Prostate gland (tissue), 2 donors: ENCODE data around the gene BUB3. TPM values are rescaled to one million over a fixed set of nuclear protein-coding genes. Genes with fewer than 3 reads are reported as not detected.

Source experiments
- DNase-seq: peaks from one replicate; pipeline ENCODE4 v3.0.0-alpha.2; 2019; ENCODE audit warnings: low spot score
- H3K27ac ChIP-seq, 2 donors: fragments of 200-600 bp; sonication (generic); 2 replicates each; pipeline ENCODE4 v1.5.1; 2017 to 2019
- H3K27me3 ChIP-seq: fragments of 200-600 bp; sonication (generic); replicated peaks from 2 replicates; pipeline ENCODE4 v1.5.1; 2019; ENCODE audit not compliant: insufficient read depth
- H3K36me3 ChIP-seq, 2 donors: fragments of 200-600 bp; sonication (generic); 1 replicate in 1 of 2; 2 replicates in 1 of 2; pipeline versions ENCODE4 v1.5.1 to v1.8.1; 2017 to 2019
- H3K4me1 ChIP-seq: fragments of 200-600 bp; sonication (generic); replicated peaks from 2 replicates; pipeline ENCODE4 v1.5.1; 2019
- H3K4me3 ChIP-seq, 2 donors: fragments of 200-600 bp; sonication (generic); 2 replicates each; pipeline ENCODE4 v1.5.1; 2017 to 2019
- H3K9me3 ChIP-seq: fragments of 200-600 bp; sonication (generic); 2 replicates; pipeline ENCODE4 v1.5.1; 2017
- CTCF ChIP-seq, 4 experiments: fragments of 200-600 bp in 2 of 4; fragments of 450-650 bp in 2 of 4; sonication (generic) in 2 of 4; IDR thresholded peaks; 1 replicate in 3 of 4; 2 replicates in 1 of 4; pipeline ENCODE4 v1.5.1; 2016 to 2019; ENCODE audit warnings: antibody characterized with exemption in 4 of 4, mild to moderate bottlenecking in 2 of 4, moderate library complexity in 2 of 4
- POLR2A ChIP-seq: fragments of 450-650 bp; IDR thresholded peaks from one replicate; pipeline ENCODE4 v1.6.1; 2016; ENCODE audit warnings: antibody characterized with exemption, mild to moderate bottlenecking
- POLR2AphosphoS5 ChIP-seq: sonication (generic); formaldehyde crosslinking; IDR thresholded peaks from one replicate; pipeline ENCODE4 v1.6.1; 2017; ENCODE audit warnings: antibody characterized with exemption
- WGBS: methylation state at CpG from one replicate; pipeline ENCODE4 v1.1.5; 2018; 5-methylcytosine and 5-hydroxymethylcytosine counted together
- intact Hi-C: fragments of 100-400 bp; cut with DNase I; formaldehyde crosslinking; loops from one replicate; pipeline ENCODE4 v1.14.2; 2022
- total RNA-seq, 2 donors: library from RNA; depleted of rRNA; stranded (reverse); fragments of >200 nt; gene quantifications; one replicate each; pipeline ENCODE4 v1.1.0, GENCODE V29; 2016

BUB3 gene
- total RNA-seq, 2 donors from 2014 or later = 69.3 to 87.7 TPM

- peaks cover 53% of the 10 kb centered on the region for H3K27me3 ChIP-seq
- H3K9me3 ChIP-seq = no peaks in the 10 kb centered on the region
- intact Hi-C loops = no loop called here
- DNase-seq = no peak
- H3K4me1 ChIP-seq = peaks cover 6% of the 10 kb centered on the region
- H3K36me3 ChIP-seq = no peaks in the 10 kb centered on the region
- TF ChIP-seq POLR2A = no peak
- no peak for TF ChIP-seq POLR2AphosphoS5
- TF ChIP-seq CTCF (IDR thresholded peaks at IDR 0.05) = no peak
- H3K27ac ChIP-seq = no peak overlapping the region
- WGBS = 10% methylated on average over 34 of the region's 34 CpGs
- peak overlapping the region in 1 of 2 donors; percentile 4 for H3K4me3 ChIP-seq
These were observed 3.8 kb upstream of the BUB3 start for GRCh38 chr10:123150271-123150985.

- no peaks in the 10 kb centered on the region for H3K36me3 ChIP-seq
- no peak overlapping the region for H3K4me3 ChIP-seq
- no peak for DNase-seq
- H3K9me3 ChIP-seq = no peaks in the 10 kb centered on the region
- peaks cover 46% of the 10 kb centered on the region for H3K27me3 ChIP-seq
- H3K4me1 ChIP-seq = peaks cover 6% of the 10 kb centered on the region
- no peak for TF ChIP-seq POLR2AphosphoS5
- no peak for TF ChIP-seq POLR2A
- no peak for TF ChIP-seq CTCF (IDR thresholded peaks at IDR 0.05)
- intact Hi-C loops = no loop called here
- 4% methylated on average over 51 of the region's 56 CpGs for WGBS
- no peak overlapping the region for H3K27ac ChIP-seq
These were observed 3.0 kb upstream of the BUB3 start for GRCh38 chr10:123150986-123151736.

GRCh38 chr10:123151737-123152135 is 2.5 kb upstream of the BUB3 start:
- TF ChIP-seq POLR2AphosphoS5 = no peak
- TF ChIP-seq POLR2A = no peak
- TF ChIP-seq CTCF (IDR thresholded peaks at IDR 0.05) = no peak
- H3K36me3 ChIP-seq = no peaks in the 10 kb centered on the region
- no peaks in the 10 kb centered on the region for H3K9me3 ChIP-seq
- H3K27ac ChIP-seq = no peak overlapping the region
- DNase-seq = no peak
- H3K4me1 ChIP-seq = peaks cover 6% of the 10 kb centered on the region
- 18% methylated on average over 7 of the region's 7 CpGs for WGBS
- peaks cover 43% of the 10 kb centered on the region for H3K27me3 ChIP-seq
- intact Hi-C loops = loop anchor here (2.0 kb wide), 1 partner anchor 143 kb away; the partner anchor contains the start of genes ACADSB and IKZF5
- H3K4me3 ChIP-seq = no peak overlapping the region

- H3K9me3 ChIP-seq = no peaks in the 10 kb centered on the region
- no peak overlapping the region for H3K27ac ChIP-seq
- 38% methylated on average over 9 of the region's 9 CpGs for WGBS
- H3K4me1 ChIP-seq = peaks cover 6% of the 10 kb centered on the region
- TF ChIP-seq CTCF (IDR thresholded peaks at IDR 0.05) (no peak), POLR2AphosphoS5 (no peak), POLR2A (no peak)
- H3K36me3 ChIP-seq = no peaks in the 10 kb centered on the region
- no peak for DNase-seq
- H3K27me3 ChIP-seq = peaks cover 27% of the 10 kb centered on the region
- intact Hi-C loops = loop anchor here (2.0 kb wide), 1 partner anchor 145 kb away; the partner anchor contains the start of genes ACADSB and IKZF5
- H3K4me3 ChIP-seq = no peak overlapping the region
These were observed 613 bp upstream of the BUB3 start for GRCh38 chr10:123153486-123154091.
